Gastrocnemius medialis (tissue), 4 donors: Measurements from ENCODE around the gene GPR173. TPM values are rescaled to one million over a fixed set of nuclear protein-coding genes. Genes with fewer than 3 reads are reported as not detected.

ENCODE experiments used
- ATAC-seq, 2 donors: fragments of 150-250 bp; one replicate each; pipeline ENCODE4 v1.9.1; 2016
- DNase-seq, 2 donors: peaks; one replicate each; pipeline ENCODE4 v3.0.0-alpha.2; 2019
- H3K27ac ChIP-seq, 4 donors: fragments of 200-600 bp; sonication (generic); 1 replicate in 1 of 4; 2 replicates in 3 of 4; pipeline ENCODE4 v1.5.1; 2016 to 2018; ENCODE audit warnings: mild to moderate bottlenecking in 2 of 4, moderate library complexity in 1 of 4
- H3K27me3 ChIP-seq, 3 donors: fragments of 200-600 bp; sonication (generic) in 2 of 3; 1 replicate in 1 of 3; 2 replicates in 2 of 3; pipeline versions ENCODE4 v1.5.1 to v1.6.0; 2016 to 2019; ENCODE audit warnings: mild to moderate bottlenecking in 1 of 3, moderate library complexity in 1 of 3
- H3K36me3 ChIP-seq, 2 donors: fragments of 200-600 bp; sonication (generic) in 1 of 2; one replicate each; pipeline ENCODE4 v1.5.1; 2017 to 2018
- H3K4me1 ChIP-seq, 2 donors: fragments of 200-600 bp; sonication (generic) in 1 of 2; one replicate each; pipeline ENCODE4 v1.5.1; 2016 to 2017; ENCODE audit warnings: mild to moderate bottlenecking in 2 of 2
- H3K4me3 ChIP-seq, 4 donors: fragments of 200-600 bp; sonication (generic) in 3 of 4; 1 replicate in 1 of 4; 2 replicates in 3 of 4; pipeline ENCODE4 v1.5.1; 2016 to 2019; ENCODE audit warnings: mild to moderate bottlenecking in 2 of 4
- H3K9me3 ChIP-seq, 3 donors: fragments of 200-600 bp; sonication (generic) in 2 of 3; 1 replicate in 1 of 3; 2 replicates in 2 of 3; pipeline ENCODE4 v1.5.1; 2016 to 2019
- POLR2A ChIP-seq, 2 donors: fragments of 450-650 bp; IDR thresholded peaks; one replicate each; pipeline ENCODE4 v1.6.1; 2017; ENCODE audit warnings: antibody characterized with exemption in 2 of 2, mild to moderate bottlenecking in 2 of 2, moderate library complexity in 2 of 2
- in situ Hi-C, 4 donors: fragments of 200-750 bp; cut with MboI; loops; one replicate each; pipeline versions ENCODE4 v1.15.0 to v1.8.0; 2017; ENCODE audit warnings: low sequenced_read_pairs in 4 of 4
- intact Hi-C: fragments of 100-400 bp; cut with DNase I; formaldehyde crosslinking; loops from one replicate; pipeline ENCODE4 v1.15.1; 2023; ENCODE audit warnings: low total_unique reads
- total RNA-seq, 4 donors: library from RNA; depleted of rRNA; stranded (reverse); fragments of >200 nt; gene quantifications; one replicate each; pipeline versions ENCODE4 v1.1.0 to v1.2.3, GENCODE V29; 2016
- TF ChIP-seq, protein P1 (sequence below), 5 experiments: fragments of 450-650 bp in 3 of 5; fragments of 200-600 bp in 2 of 5; sonication (generic) in 2 of 5; IDR thresholded peaks in 4 of 5; conservative IDR thresholded peaks in 1 of 5; 1 replicate in 4 of 5; 2 replicates in 1 of 5; pipeline ENCODE4 v1.5.1; 2016 to 2019; ENCODE audit warnings: antibody characterized with exemption in 5 of 5, mild to moderate bottlenecking in 3 of 5, moderate library complexity in 3 of 5

Gene GPR173
- total RNA-seq, 4 donors from 2014 or later = 0.07 to 0.31 (median 0.10) TPM; not detected in 1

GRCh38 chrX:53088136-53088974 is 39.8 kb downstream of the GPR173 start:
- intact Hi-C loops = no loop called here
- Histone ChIP-seq H3K27ac (peak overlapping the region; percentile 72 to 91 (median 85)), H3K4me3 (peak overlapping the region; percentile 31 to 46 (median 43)), H3K36me3 (no peaks in the 10 kb centered on the region), H3K27me3 (no peaks in the 10 kb centered on the region), H3K9me3 (no peaks in the 10 kb centered on the region), H3K4me1 (peaks cover 0 to 11% of the 10 kb centered on the region in 2 donors)
- ATAC-seq = peak; percentile 50 to 61
- TF ChIP-seq, protein P1, sequence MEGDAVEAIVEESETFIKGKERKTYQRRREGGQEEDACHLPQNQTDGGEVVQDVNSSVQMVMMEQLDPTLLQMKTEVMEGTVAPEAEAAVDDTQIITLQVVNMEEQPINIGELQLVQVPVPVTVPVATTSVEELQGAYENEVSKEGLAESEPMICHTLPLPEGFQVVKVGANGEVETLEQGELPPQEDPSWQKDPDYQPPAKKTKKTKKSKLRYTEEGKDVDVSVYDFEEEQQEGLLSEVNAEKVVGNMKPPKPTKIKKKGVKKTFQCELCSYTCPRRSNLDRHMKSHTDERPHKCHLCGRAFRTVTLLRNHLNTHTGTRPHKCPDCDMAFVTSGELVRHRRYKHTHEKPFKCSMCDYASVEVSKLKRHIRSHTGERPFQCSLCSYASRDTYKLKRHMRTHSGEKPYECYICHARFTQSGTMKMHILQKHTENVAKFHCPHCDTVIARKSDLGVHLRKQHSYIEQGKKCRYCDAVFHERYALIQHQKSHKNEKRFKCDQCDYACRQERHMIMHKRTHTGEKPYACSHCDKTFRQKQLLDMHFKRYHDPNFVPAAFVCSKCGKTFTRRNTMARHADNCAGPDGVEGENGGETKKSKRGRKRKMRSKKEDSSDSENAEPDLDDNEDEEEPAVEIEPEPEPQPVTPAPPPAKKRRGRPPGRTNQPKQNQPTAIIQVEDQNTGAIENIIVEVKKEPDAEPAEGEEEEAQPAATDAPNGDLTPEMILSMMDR (IDR thresholded peaks at IDR 0.05 in 4 of 5, conservative IDR thresholded peaks at IDR 0.05 in 1 of 5) = no peak
- TF ChIP-seq POLR2A (IDR thresholded peaks at IDR 0.05) = peak; percentile 15 to 34
- in situ Hi-C loops = loop anchor here in 1 of 4 donors (25.0 kb wide), 1 partner anchor 124 kb away; no protein-coding TSS in a partner anchor
- peak; percentile 52 to 76 for DNase-seq

- Histone ChIP-seq H3K4me3 (peak overlapping the region; percentile 31 to 46 (median 43)), H3K4me1 (peaks cover 0 to 8% of the 10 kb centered on the region in 2 donors), H3K27ac (peak overlapping the region; percentile 72 to 91 (median 85)), H3K36me3 (no peaks in the 10 kb centered on the region), H3K27me3 (no peaks in the 10 kb centered on the region), H3K9me3 (no peaks in the 10 kb centered on the region)
- ATAC-seq (no peak), DNase-seq (peak in 1 of 2 donors; percentile 49)
- in situ Hi-C loops (loop anchor here in 1 of 4 donors (25.0 kb wide), 1 partner anchor 123 kb away; no protein-coding TSS in a partner anchor), intact Hi-C loops (loop anchor here (1.0 kb wide), 1 partner anchor 18 kb away; no protein-coding TSS in a partner anchor)
- TF ChIP-seq POLR2A (IDR thresholded peaks at IDR 0.05) = no peak
- TF ChIP-seq, protein P1 (IDR thresholded peaks at IDR 0.05 in 4 of 5, conservative IDR thresholded peaks at IDR 0.05 in 1 of 5) = peak; percentile 67 to 80 (median 71)
These were observed 40.7 kb downstream of the GPR173 start for GRCh38 chrX:53089224-53089842.

GRCh38 chrX:53089925-53090324 is 41.3 kb downstream of the GPR173 start:
- H3K4me1 ChIP-seq = peaks cover 3 to 8% of the 10 kb centered on the region in 2 donors
- H3K4me3 ChIP-seq = no peak overlapping the region
- H3K9me3 ChIP-seq = no peaks in the 10 kb centered on the region
- intact Hi-C loops = loop anchor here (1.0 to 5.0 kb wide), 2 partner anchors 19 to 352 kb away; no protein-coding TSS in a partner anchor
- TF ChIP-seq POLR2A (IDR thresholded peaks at IDR 0.05) = no peak
- TF ChIP-seq, protein P1 (IDR thresholded peaks at IDR 0.05 in 4 of 5, conservative IDR thresholded peaks at IDR 0.05 in 1 of 5) = no peak
- DNase-seq (no peak), ATAC-seq (no peak)
- peak overlapping the region in 2 of 4 donors; percentile 13 to 91 for H3K27ac ChIP-seq
- no peaks in the 10 kb centered on the region for H3K36me3 ChIP-seq
- no peaks in the 10 kb centered on the region for H3K27me3 ChIP-seq
- in situ Hi-C loops = loop anchor here in 2 of 4 donors (10.0 to 25.0 kb wide), 2 partner anchors 122 to 135 kb away; partner anchors contain the start of gene KDM5C (in 1 of the 2)

- peak overlapping the region in 1 of 4 donors; percentile 45 for H3K27ac ChIP-seq
- in situ Hi-C loops (loop anchor here in 2 of 4 donors (10.0 to 25.0 kb wide), 2 partner anchors 121 to 133 kb away; partner anchors contain the start of gene KDM5C (in 1 of the 2)), intact Hi-C loops (loop anchor here (5.0 kb wide), 1 partner anchor 351 kb away; no protein-coding TSS in a partner anchor)
These were observed 42.8 kb downstream of the GPR173 start for GRCh38 chrX:53091354-53091753.

More at GRCh38 chrX:53091354-53091753, 42.8 kb downstream of the GPR173 start:
- no peaks in the 10 kb centered on the region for H3K27me3 ChIP-seq
- no peak overlapping the region for H3K4me3 ChIP-seq
- H3K4me1 ChIP-seq = peaks cover 7 to 8% of the 10 kb centered on the region in 2 donors
- TF ChIP-seq, protein P1 (IDR thresholded peaks at IDR 0.05 in 4 of 5, conservative IDR thresholded peaks at IDR 0.05 in 1 of 5) = no peak
- no peak for TF ChIP-seq POLR2A (IDR thresholded peaks at IDR 0.05)
- no peak for ATAC-seq
- no peaks in the 10 kb centered on the region for H3K36me3 ChIP-seq
- no peaks in the 10 kb centered on the region for H3K9me3 ChIP-seq
- DNase-seq = no peak
